Ureter (tissue), 1 donor: Measurements from ENCODE around the gene DNAJC17. TPM values are rescaled to one million over a fixed set of nuclear protein-coding genes. Genes with fewer than 3 reads are reported as not detected.

ENCODE experiments used
- DNase-seq: peaks from one replicate; pipeline ENCODE4 v3.0.0-alpha.2; 2020; ENCODE audit warnings: low spot score
- total RNA-seq: library from RNA; stranded (reverse); gene quantifications from one replicate; pipeline ENCODE4 v1.2.4, GENCODE V29; 2023
- donor health status: DM: yes; HTN: yes; CAD: no.

Gene DNAJC17
- total RNA-seq, 1 donor from 2014 or later = 51.3 TPM

DNA sequence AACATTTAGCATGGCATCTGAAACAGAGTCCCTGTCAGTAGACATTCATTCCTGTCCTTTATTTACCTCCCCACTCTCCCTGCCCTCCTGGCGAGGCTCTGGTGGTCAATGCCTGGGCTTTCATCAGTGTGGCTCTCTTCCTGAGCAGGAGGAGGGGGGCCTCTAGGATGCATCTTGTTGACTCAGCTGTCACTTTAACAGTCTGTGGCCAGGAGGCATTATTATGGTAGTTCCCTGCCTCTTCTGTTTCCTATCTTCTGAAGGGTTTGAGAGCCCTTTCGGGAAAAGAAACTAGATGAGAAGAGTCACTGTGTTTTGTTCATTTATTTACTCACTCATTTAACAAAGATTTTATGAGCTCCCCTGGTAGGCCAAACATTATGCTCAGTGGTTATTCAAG lies 23.6 kb upstream of the DNAJC17 start:
- no peak for DNase-seq

DNA sequence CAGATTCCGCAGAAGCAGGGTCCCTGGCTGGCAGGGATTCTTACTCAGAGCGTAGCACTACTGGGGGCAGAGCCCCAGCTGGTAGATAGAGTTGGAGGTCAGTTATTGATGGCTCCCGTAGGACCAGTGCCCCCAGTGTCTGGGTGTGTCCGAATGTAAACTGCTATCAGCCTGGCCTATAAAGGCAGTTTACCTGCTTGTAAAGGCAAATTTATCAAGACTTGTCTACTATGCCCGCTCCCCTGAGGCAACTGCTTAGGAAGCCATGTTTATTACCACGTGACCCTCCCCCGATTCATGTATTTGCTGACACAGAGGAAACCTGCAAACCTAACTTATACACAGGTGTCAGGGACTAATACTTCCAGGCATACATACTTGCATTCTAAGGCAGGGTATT lies 21.8 kb upstream of the DNAJC17 start:
- no peak for DNase-seq

DNA sequence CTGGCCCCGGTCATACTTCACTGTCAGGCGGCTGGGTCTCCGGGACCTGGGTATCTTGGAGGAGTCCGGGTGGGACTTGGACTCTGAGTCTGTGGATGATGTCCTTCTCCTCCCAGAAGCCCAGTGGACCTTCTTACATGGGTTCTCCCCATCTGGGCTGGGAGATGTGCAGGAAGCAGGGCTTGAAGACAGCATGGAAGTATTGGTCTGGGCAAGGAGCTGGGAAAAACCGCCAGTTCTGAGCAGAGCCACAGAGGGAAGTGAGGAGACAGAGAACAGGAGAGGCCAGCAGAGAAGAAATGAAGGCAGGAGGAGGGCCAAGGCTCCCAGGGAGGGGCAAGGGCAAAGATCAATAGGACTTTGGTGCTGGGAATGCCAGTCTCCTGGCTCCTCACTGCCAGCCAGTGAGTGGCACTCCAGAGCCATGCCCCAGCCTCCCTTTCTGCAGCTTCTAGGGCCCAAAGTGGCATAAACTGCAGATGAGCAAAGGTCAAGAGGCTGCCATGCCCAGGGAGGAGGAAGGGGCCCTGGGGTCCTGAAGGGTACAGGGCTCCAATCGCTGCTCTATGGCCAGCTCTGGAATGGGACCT lies 21.3 kb upstream of the DNAJC17 start, which contains the start of gene PPP1R14D:
TSS of gene PPP1R14D (minus strand) at position 262 of the 590 bp plus-strand sequence. CDS start at position 195, 67 bp downstream.
- DNase-seq = no peak

DNA sequence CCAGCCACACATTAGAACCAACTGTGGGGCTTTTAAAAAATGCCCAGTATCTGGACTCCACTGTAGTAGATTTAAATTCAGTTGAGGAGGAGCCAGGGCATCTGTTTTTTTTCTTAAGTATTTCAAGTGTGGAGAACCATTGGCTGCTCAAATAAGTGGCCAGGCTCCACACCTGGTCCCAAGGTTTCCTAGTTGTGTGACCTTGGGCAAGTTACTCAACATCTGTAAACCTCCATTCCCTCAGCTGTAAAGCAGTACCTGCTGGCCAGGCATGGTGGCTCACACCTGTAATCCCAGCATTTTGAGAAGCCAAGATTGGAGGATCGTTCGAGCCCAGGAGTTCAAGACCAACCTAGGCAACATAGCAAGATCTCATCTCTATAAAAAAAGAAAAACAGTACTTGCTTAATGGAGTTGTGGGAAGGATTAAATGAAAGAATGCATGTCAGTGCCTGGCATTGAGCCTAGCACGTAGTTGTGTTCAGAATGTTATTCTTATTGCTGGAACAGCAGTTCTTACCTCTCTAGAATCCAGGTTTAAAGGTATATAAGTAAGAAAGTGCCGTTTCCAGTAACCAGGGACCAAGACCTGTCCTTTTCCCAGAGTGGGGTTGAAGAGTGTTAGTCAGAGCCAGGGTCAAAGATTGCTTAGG lies 19.3 kb upstream of the DNAJC17 start:
- no peak for DNase-seq

DNA sequence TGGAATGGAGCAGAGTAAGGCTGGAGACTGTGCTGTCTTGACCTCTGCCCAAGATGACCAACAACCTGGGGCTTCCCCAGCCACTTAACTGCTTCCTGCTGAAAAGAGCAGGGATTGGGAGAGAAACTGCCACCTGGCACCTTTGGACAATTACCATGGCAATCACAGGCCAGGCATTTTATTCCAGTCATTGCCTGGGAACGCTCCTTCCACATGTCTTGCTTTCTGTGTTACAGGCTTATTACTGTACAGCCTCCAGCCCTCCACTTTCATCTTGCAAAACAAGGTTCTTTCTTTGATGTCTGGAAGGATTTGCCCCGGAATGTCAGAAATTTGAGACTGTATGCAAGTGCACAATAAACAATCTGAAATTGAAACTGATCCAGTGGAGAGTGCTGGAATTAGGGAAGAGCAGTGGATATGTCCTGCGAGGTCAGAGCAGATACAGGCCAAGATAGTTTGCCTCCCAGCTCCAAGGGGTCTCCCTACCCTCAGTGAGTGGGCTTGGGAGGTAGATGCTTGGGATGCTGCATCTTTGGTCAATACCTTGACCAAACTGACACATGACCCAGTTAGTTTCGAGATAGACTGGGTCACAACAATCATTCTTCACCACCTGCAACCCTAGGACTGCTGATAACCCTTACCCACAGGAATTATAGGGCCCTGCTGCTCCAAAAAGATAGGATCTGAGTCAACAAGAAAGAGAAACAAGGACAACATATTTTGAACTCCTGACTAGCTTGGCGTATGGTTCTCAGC lies 18.6 kb upstream of the DNAJC17 start:
- no peak for DNase-seq

DNA sequence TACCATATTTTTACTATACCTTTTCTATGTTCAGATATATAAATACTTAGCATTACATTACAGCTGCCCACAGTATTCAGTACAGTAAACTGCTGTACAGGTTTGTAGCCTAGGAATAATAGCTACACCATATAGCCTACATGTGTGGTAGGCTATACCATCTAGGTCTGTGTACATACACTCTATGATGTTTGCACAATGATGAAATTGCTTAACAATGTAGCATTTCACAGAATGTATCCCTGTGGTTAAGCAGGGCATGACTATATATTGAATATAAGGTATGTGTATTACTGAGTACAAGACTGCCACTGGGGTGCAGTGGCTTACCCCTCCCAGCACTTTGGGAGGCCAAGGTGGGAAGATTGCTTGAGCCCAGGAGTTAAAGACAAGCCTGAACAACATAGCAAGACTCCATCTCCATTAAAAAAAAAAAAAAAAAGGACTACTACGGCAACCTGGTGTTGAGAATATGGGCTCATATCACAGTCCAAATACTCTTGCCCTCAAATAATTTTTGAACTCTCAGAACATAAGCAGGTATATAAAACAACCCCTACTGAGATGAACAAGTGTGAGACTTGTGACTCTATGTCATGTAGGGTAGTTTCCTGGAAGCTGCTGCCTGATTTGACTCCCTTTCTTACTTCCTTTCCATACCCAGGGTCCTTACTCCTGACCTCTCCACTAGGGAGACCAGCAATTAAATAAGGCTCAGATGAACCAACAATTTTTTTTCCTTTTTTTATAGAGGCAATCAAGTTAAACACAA lies 16.5 kb upstream of the DNAJC17 start:
- DNase-seq = no peak

DNA sequence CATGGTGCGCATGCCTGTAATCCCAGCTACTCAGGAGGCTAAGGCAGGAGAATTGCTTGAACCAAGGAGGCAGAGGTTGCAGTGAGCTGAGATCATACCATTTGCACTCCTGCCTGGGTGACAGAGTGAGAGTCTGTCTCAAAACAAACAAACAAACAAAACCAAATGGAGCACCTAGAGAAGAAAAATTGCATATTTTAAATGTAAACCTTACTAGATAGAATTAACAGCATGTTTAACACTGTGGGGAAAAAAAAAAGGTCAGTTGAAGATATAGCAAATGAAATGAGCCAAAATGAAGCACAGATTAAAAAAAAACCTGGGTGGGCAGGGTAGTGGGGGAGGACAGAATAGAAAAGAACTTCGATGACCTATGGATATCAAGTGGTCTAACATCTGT lies 13.9 kb upstream of the DNAJC17 start:
- DNase-seq = no peak

DNA sequence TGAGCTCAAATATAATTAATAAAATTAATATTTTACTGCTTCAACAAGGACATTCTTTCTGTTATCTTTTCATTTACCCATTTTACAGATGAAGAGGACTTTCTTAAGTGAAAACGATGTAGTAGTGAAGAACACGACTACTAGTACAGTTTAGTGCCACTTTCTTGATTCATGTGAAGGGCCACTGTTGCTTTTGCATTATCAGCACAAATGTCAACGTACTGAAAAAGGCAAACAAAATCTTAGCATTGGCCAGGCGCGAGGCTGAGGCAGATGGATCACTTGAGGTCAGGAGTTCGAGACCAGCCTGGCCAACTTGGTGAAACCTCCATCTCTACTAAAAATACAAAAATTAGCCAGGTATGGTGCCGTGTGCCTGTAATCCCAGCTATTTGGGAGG lies 11.8 kb upstream of the DNAJC17 start:
- no peak for DNase-seq

DNA sequence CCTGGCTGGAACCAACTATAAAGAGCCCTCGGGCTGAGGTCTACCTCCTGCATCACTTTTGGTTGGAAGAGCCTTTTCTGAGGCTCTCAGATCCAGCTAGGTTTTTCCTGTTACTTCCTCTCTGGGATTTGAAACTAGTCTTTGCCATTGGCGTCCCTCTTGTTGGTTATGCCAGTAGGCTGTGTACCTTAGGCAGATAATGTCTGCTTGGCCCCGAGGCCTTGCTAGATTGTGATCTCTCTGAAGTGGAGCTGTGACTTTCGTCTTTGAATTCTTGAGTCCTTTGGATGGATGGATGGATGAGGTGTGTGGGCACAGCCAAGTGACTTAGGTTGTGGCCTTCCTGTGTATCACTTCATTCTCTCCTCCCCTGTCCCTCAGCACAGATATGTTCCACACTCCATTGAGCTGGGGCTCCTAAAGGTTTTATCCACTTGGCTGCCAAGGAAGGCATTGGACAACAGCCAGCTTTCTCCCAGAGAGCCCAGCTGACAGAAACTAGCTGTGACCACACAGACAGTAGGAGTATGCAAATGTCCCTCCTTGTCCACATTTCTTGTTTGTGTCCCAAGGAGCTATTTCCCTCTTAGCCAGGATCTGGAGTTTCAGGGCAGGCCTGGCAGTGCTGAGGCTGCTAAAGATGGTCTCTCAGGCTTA lies 7.9 kb upstream of the DNAJC17 start:
- DNase-seq = no peak

DNA sequence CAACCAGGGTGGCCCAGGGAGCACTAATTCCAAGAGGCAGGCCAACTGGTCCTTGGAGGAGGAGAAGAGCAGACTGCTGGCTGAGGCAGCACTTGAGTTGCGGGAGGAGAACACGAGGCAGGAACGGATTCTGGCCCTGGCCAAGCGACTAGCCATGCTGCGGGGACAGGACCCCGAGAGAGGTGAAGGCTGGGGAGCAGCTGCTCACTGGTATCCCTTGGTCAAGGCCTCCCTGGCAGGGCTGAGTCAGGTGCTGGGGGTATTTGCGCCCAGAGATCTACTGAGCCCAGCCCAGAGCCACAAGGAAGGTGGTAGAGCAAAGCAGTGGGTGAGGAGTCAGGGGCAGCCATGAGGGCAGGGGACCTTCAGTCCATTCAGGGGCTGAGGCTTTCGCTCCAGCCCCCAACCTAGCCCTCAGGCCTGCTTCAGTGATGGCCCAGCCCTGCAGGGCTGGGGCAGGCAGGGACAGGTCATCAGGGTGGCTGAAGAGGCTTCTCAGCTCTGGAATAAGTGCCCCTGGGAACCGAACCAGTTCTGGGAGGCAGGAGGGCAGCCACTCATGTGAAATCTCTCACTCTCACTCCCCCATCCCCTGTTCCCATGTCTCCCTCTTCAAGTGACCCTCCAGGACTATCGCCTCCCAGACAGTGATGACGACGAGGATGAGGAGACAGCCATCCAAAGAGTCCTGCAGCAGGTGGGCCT lies 5.6 kb upstream of the DNAJC17 start:
- DNase-seq = no peak

DNA sequence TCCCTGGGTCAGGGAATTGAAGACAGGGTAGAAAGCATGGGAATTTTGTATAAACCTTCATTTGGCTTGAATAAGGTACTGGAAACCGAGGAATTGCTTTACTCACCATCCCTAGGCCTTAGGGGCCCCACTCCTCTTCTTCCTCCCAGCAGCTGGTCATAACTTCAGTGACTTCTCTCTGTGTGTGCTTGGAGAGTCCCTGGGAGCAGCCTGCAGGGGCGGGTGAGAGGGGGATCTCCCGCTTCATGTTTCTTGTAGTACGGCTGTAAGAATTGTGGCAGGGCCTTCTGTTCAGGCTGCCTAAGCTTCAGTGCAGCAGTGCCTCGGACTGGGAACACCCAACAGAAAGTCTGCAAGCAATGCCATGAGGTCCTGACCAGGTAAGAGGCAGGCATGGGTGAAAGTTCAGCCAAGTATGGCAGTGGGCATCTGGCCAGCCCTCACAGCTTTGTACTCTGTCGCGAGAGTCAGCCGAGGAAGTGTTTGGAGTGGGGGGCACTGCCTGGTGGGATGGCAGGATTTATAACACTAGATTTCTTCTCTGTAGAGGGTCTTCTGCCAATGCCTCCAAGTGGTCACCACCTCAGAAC lies 1.7 kb upstream of the DNAJC17 start:
- DNase-seq = no peak

DNA sequence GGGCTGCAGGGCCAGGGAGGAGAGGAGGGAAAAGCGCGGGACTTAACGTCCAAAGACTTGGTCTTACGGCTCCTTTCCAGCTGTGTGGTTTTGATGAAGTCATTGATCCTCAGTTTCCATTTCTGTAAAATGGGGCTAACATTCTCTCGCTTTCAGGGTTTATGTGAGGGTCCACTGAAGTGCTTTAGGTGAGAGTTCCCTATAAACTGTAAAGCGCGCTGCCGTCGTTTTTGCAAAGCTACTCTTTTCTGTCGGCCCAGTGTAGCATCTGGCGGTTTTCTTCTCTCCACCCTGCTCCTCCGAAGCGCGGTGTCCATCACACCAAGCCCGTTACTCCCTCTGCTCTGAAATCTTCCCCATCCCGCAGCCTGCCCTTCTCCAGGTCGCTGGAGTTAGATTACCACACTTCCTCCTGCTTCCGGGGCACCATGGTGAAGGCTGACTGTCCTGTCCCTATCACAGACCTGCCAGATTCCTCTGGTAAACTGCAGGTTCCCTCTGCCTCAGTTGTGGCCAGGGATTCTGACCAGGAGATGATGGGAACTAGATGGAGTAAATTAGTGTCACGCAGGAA lies 702 bp upstream of the DNAJC17 start:
- no peak for DNase-seq

DNA sequence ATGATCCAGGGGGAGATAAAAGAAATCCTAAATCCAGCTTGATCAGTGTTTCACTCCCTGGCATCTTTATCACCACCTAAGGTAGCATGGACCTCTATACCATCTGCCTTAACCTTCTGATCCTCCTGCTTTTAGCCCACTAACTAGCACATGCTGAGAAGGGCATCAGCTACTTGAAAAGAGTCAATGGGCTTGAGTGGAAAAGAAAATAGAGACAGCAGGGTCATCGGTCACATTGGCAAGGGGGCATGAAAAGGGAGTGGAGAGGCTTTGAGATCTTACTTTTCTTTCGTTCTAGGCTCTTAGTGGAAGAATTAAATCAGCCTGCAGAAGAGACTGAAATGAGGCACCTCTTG lies 623 bp downstream of the DNAJC17 start:
- no peak for DNase-seq

DNA sequence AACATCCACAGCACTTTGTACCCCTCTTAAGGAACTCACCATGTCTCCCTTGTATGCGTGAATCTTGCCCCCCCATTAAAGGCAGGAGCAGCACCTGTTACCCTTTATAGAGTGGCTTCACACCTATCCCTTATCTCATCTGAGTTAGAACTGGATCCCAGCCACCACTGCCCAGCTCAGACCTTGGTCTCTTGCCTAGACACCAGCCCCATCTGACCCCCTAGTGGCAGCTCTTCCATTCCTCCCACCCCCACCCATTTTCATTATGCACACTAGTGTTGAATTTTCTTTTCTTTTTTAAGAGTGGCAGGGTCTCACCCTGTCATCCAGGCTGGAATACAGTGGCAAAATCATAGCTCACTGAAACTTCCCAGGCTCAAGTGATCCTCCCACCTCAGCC lies 3.6 kb downstream of the DNAJC17 start:
- no peak for DNase-seq

DNA sequence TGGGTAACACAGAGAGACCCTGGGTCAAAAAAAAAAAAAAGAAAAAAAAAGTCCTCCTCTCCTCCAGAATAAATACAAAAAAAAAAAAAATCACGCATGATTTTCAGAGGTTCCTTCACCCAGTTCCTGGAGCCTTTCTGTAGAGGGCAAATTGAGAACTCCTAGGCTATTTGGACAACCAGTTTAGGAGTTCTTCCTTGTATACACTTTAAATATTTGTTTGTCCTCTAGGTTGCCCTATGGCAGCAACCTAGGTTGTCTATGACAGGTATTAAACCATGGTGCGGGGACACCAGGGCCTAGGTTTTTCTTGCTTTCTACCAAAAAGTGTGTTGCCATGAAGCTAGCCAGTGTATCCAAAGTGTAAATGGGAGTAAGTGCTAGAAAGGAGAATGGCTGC lies 4.2 kb downstream of the DNAJC17 start:
- no peak for DNase-seq

DNA sequence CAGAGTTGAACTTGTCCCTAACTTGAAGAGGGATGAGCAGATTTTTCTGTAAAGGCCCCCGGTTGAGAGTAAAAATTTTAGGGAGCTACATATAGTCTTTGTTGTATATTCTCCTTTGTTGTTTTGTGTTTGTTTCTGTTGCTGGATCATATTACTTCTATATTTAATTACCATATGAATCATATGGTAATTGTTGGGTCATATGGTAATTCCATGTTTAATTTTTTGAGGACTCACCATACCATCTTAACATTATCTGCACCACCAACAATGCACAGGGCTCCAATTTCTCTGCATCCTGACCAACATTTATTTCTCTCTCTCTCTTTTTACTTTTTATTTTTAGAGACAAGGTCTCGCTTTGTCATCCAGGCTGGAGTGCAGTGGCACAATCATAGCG lies 7.8 kb downstream of the DNAJC17 start:
- no peak for DNase-seq

DNA sequence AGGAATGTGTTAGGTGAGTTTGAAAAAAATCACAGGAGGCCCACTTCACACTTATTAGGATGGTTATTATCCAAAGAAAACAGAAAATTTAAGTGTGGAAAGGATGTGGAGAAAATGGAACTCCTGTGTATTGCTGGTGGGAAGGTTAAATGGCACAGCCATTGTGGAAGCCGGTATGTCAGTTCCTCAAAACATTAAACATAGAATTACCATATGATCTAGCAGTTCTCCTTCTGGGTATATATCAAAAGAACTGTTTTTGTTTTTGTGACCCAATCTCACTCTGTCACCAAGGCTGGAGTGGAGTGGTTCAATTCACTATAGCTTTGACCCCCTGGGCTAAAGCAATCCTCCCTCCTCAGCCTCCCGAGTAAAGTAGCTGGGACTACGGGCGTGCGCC lies 10.8 kb downstream of the DNAJC17 start:
- DNase-seq = no peak

DNA sequence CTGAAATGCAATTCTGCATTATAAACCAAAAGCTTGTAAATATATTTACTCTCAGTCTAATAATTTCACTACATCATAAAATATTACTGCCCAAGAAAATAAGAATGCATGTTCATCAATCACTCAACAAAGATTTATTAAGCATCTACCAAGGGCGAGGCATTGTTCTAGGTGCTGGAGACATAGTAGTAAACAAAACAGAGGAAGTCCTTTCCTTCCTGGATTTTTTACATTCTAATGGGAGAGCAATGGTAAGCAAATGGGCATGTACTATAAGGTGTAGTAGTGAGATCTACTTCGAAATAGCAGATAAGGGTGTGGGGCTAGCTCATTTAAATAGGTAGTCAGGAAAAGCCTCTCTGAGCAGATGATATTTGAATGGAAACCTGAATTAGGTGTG lies 11.2 kb downstream of the DNAJC17 start:
- no peak for DNase-seq

DNA sequence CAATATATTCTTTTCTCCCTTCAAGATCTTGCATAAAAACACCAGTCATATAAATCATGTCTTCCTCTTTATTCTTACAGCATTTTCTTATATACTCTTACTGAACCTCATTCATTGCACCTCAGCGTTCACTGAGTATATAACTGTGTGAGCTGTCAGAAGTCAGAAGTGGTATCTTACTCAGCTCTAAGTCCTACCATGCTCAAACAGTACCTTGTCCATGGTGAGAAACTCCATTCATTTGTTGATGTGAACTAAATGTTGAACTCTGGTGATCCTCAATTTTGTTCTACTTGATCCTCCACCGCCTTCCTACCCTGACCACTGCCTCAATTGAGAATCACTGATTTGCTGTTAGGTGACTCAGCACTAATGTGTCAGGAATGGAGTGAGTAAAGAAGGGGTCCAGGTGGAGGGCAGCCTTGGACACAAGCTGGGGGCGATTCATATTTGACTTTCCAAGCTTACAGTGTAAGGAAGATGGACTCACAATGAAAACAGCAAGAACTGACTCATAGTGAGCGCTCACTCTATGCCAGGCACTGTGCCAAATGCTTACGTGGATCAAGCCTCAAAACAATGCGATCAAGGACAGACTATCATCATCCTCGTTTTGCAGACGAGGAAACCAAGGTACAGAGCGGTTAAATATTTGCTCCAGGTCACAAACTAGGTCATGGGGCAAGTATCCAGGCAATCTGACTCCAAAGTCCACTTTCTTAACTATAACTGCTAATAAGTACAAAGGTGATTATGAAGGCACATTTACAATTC lies 13.9 kb downstream of the DNAJC17 start:
- DNase-seq = no peak

DNA sequence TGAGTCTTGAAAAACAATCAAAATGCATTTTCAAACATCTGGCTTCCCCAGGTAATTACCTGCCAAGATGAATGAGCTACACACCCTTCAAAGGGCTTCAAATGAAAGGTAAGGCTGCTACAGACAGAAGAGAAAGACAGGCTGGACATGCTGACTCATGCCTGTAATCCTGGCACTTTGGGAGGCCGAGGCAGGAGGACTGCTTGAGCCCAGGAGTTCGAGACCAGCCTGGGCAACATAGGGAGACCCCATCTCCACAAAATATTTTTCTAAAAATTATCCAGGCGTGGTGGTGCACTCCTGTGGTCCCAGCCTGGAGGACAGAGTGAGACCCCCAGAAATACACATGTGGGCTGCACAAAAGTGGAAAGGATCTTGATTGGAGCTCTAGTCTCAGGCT lies 14.9 kb downstream of the DNAJC17 start:
- DNase-seq = no peak
